HG03095 (cell line): ENCODE results near the gene ELF5.

Source experiments
- ATAC-seq: cut with Tn5 transposase; IDR thresholded peaks from one replicate; pipeline ENCODE4 v1.9.1; 2021; ENCODE audit warnings: moderate library complexity; ENCODE audit not compliant: unreplicated experiment

ELF5 gene

DNA sequence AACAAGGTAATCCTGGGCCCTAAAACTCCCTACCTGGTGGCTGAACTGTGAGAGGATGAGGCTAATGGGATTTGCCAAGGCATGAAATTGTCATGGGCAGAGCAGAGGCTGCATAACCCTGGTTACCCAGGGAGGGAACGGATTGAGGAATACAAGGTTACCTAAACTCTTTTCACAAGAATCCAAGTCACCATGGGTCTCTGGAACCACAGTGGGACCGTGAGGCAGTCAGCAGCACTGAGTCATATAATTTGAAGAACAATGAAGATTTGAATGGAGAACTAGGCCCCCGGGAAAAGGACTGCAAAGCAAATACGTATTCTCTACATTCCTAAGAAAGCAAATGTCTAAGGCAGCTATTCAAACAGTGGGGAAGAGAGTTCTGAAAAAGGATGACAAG lies 55.1 kb downstream of the ELF5 start:
- no peak for ATAC-seq

DNA sequence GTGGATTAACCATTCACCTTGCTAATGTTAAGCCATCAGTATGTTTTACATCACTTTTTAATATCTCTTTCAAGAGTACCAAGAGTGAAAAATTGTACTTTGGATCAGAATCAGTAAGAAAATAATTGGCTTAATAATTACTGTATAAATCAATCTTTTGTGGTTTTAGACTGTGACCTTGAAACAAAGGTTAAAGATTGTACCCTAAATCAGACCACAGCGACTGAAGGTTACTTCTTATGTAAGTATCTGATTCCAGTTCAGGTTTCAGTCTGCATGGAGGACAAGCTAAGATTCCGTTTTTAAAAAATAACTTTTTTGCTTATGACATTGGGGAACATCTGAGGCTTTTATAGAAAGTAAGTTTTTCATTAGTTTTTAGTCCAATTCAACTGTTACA lies 56.0 kb downstream of the ELF5 start:
- ATAC-seq: no peak

DNA sequence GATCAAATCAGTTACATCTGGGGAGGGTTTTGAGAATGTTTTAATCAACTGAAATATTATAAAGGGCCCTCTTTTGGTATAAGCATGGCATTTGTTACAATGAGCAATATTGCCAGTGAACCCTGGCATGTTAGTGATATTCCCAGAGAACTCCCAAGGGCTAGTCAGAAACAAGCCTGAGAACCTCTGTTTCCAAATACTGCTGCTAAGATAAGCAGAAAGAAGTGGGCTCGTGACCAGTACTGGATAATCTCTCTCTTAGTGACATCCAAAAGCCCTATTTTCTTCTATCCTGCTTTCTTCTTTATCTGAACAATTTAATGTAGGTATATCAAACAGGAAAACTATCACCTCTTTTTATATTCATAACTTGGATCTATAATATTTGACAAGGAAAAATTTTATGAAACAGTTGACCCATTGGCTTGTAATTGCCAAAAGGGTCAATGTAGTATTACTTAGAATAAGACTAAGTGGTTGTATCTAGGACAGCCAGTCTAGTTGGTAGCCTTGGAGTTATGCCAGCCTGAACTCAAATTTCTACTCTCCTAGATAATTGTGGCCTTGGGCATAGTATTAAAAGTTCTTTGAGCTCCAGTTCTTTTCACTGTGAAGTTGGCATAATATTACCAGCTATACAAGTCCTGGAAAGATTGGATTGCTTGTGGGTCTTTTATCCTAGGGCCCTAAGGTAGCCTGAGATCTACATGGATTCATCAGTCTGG lies 59.1 kb downstream of the ELF5 start:
- no peak for ATAC-seq

DNA sequence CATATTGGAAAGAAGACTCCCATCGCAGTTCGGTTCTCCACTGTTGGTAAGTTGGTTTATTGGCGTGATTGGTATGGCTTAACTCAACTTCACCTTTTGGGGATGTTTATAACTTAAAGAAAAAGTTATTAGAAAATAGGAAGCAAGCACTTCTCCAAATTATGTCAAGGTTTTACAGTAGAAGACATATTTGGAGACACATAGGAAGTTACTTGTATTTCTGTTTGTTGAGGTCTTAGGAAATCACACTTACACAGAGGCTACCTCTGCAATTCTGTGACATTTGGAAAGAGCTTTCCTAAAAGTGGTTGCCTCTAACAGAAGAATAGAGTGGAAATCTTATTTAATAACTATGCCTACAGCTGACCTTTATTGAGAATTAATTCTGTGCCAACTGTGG lies 62.5 kb downstream of the ELF5 start:
- ATAC-seq: no peak

DNA sequence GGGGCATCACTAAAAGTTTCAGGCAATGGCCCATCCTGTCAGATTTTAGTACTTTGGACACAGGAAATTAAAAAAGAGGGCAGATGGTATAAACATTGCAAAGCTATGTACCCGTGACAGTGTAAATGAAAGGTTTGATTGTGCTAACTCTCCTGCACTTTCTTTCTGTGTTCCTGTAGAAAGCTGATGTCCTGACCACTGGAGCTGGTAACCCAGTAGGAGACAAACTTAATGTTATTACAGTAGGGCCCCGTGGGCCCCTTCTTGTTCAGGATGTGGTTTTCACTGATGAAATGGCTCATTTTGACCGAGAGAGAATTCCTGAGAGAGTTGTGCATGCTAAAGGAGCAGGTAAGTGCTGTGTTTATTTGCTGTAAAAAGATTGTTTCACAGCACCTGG lies 64.6 kb downstream of the ELF5 start:
- no peak for ATAC-seq

DNA sequence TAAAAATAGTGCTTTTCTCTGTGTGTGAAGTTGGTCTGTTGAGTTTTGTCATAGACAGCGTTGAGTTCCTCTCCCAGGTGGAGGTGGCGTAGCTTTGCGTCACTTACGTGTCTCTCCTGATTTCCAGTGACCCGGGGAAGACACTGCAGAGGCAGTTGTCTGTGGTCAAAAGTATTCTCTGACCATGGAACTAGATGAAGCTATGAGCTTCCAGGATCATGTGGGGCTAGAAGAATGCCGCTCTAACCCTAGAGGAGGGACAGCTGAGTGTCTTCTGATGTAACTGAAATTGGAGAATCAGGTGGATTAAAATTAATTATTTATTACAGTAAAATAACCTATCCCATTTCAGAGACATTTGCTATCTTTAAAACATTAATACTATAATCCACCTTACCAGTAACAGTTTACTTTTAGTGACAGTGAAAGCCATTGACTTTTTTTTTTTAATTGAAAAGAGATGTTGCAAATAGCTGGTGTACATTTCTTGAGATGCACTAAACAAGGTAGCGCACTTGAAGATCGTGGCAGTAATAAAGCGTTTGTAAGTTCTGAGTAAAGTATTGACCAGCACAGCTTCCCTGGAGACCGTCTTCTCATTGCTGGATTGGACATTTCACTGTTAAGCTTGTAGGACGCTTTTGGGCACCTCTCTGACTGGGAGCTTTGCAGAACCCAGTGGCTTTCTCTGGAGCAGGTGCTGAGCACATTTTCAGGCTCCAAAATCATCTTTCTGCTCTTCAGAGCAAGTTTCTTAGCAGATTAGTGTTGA lies 65.2 kb downstream of the ELF5 start:
- ATAC-seq: no peak

DNA sequence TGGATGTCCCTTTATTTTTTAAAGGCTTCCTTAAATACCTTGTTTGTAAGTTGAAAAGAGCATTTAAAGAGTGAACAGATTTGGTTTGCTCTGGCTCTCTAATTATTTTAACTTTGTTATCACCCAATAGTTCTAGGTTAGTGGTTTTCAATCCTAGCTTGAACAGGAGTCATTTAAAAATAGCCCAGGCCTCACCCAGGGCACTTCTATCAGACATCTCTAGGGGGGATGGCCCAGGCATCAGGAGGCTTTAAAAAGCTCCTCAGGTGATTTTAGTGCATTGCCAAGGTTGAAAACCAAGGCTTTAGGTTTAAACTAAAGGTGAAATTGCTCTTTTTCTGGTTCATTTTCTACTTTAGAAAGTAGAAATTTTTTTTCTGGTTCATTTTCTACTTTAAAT lies 66.5 kb downstream of the ELF5 start:
- no peak for ATAC-seq

DNA sequence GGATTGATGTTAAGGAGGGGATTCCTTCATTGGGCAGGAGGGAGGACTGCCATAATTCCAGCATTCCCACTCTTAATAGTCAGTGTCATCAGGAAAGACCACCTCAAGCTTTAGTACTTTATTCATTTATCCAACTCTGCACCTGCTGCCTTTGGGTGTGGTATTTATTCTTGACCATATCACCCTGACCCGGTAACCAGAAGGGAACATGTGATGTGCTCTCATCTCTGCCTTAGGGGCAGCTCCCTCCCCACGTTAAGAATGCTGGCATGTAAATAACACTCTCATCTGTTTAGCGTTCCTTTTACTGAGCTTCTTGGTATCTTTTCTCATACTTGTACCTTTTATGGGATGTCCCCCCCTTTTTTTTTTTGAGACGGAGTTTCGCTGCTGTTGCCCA lies 67.2 kb downstream of the ELF5 start:
- no peak for ATAC-seq

DNA sequence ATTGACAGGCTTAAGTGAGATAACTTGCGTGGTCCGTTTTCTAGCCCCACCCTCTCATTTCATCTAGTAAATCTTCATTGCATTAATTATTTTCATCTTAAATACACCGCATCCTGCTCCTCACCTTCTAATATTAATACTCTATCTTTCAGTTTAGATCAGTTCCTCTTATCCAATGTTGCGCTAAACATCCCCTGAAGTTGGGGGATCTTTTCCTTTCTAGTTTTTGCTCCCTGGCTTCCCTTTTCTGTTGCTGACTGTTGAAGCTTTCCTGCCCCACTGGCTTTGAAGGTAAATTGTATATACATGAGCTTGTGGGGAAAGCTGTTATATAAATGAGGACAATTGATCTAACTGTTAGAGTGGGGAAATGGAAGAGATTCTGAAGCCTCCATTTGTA lies 67.6 kb downstream of the ELF5 start:
- no peak for ATAC-seq

DNA sequence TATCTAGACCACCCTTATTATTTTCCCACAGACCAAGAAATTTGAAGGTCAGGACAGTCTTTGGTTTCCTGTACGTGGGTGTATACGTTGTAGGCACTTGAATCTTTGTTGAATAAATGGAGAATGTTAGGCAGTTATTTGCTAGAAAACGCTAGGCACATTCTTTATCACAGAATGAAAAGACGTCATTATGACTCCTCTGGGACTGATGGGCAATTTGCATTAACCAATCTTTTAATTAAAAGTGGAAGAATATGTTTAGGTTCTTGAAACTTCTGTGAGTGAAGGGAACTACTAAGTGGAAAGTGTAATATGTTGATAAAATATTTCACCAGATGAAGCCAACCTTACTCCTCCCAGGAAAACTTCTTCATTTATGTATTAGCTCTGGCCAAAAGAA lies 69.2 kb downstream of the ELF5 start:
- ATAC-seq: no peak

DNA sequence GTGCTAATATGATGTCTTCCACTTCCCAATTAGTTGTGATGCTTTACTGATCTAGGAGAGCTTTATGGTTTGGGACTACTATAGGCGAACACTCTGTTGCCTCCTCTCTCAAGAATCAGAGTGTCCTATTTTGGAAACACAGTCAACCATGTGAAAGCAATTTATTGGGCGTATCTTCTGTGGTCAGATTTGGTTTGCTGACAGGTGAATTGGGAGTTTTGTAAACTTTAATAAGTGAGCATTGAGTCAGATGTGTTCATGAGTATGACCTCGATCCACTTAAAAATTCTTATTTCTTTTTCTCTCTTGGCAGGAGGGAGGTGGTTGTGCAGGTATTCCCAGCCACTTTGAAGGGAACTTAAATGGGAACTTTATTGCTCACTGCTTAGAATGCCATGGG lies 70.5 kb downstream of the ELF5 start:
- no peak for ATAC-seq

DNA sequence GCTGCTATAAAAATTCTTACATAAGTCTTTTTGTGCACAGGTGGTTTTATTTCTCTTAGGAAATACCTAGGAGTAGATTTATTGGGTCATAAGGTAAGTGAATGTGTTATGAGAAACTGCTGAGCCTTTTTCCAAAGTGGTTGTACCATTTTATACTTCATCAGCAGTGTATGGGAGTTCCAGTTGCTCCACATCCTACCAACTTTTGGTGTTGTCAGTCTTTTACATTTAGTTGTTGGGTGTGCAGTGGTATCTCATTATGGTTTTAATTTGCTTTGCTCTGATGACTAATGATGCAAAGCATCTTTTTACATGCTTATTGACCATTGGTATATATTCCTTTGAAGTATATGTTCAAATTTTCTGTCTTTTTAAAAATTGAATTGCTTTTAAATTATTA lies 71.8 kb downstream of the ELF5 start:
- no peak for ATAC-seq

DNA sequence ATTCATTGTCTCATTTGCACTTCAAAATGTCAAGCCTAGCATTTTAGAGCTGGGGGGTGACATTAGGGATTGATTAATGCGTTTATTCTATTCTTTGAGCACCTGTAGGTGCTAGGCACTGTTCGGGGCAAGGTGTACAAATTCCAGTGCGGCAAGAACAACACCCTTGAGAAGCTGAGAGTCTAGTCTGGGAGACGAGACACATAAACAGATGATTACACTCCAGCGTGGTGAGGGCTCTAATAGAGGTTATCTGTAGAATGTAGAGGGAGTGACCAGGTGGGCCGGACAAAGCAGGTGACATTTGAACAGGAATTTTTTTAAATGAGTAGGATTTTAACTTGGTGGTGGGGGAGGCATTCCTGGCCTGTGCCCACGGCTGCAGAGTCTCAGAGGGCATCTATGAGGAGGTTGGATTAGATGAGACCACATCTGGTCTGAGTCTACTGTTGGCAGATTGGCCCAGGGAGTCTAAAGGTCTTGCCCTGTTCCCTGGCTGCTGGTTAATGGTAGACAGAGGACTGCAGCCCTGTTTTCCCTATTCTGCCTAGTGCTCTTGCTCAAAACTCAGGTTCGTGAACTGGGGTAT lies 73.9 kb downstream of the ELF5 start:
- ATAC-seq: no peak

DNA sequence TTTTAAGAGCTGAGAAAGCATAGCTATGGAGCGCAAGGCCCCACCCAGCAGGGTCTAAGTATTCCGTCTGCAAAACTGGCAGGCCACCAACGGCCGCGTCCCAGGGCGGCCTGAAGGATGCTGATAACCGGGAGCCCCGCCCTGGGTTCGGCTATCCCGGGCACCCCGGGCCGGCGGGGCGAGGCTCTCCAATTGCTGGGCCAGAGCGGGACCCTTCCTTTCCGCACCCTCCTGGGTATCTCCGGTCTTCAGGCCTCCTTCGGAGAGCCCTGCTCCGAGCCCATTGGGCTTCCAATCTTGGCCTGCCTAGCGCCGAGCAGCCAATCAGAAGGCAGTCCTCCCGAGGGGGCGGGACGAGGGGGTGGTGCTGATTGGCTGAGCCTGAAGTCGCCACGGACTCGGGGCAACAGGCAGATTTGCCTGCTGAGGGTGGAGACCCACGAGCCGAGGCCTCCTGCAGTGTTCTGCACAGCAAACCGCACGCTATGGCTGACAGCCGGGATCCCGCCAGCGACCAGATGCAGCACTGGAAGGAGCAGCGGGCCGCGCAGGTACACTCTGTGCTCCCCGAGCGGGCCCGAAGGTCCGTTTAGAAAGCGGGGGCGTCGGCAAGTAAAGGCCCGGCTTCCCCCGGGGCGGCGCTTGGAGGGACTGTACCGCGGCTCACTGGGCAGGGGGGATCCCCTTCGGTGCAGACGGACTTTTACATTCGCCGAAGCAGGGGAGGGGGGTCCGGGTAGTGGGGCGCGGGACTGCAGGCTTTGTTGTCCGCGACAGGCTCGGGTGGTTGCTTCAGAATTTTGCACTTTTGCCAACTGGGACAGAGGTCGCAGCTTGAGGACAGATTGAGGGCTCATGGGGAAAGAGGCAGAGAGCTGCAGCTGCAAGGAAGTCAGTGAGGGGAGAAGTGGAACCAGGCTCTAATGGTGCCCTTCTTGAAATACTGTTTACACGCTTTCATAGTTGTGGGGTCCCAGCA lies 74.8 kb downstream of the ELF5 start, which contains the start of gene CAT:
CAT (plus strand) TSS at position 406 of the 979 bp plus-strand sequence; CDS start at position 486, 80 bp downstream.
- ATAC-seq: peak; percentile 96

DNA sequence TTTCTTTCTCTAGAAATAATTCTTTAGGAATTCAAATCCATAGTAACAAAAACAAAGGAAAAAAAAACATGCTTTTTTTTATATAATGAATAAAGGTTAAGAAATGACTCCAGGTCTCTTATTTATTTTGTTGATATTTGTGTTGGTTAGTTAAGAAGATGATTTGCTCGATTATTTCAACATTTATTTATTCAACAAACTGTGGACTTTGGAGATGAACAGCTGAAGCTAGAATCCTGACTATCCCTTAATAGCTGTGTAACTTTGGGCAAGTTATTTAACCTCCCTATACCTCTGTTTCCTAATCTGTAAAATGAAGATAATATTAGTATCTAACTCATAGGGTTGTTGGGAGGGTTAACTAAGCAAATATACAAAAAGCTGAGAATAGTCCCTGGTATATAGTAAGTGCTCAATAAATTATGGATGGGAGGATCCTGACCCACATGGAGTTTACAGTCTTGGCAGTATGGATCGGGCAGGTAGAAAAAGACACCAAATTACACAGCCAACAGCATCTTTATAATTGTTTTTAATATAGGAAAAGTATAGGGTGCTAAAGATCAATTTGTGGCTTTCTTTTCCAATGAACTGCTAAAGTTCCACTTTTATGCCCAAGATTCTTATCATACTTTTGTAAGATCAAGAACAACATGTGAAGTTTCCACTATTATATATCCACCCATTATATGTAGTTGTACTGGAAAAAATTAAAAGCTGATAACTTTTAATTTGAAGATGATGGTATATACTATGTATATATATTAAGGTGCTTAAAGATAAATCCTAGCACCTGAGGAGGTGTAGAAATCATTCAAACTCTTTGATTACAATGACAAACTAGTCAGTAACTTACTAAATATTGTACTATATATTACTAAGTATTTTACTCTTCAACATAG lies 76.1 kb downstream of the ELF5 start:
- ATAC-seq: no peak

DNA sequence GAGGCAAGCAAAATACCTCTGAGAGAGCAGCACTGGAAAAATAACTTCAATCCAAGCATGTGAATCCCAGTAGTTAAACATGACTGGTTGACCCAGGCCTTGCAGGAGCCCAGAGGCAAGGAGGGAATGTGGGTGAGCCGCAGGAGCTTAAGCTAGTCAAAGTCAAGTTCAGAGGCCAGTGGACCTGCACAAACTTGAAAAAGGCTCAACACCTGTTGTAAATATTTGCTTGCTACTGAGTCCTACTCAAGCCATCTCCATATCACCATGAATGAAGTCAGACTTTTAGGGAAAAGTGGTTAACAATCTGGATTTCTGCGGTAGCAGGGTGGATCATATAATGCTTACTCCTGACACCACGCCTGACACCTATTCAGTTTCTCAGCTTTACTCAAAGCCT lies 79.7 kb downstream of the ELF5 start:
- no peak for ATAC-seq

DNA sequence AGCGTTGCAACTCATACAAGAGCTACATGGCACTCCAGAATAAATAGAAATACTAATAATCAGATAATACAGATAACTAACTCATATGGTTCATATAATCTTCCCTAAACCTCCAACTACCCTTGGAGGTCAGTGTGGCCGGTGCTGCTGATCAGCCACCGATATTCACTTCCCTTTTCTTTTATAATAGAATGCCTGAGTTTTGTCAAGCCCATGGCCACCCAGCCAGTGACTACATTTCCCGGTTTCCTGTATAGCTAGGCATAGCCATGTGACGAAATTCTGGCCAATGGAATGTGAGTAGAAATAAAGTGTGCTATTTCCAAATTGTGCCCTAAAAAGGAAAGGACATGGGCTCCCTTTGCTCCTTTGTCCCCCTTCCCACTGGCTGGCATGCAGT lies 80.8 kb downstream of the ELF5 start:
- ATAC-seq: no peak

DNA sequence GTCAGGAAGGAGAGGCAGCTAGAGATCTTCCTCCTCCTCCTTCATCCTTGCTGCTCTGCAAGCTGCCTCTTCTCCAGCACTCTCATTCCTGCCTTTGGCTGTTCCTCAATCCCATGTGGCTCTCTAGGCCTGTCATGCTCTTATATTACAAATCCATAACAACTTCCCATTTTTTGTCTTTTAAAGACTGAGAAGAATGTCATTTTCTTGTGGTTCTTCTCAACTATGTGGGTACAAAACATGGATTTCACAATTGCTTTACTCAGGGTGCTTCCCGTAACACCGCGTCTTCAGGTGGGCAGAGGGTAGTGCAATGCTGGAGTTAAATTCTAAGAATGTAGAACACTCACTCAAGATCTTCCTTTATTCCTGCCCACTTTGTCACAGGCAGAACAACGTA lies 81.6 kb downstream of the ELF5 start:
- ATAC-seq: no peak
